GM12874 (cell line): Measurements from ENCODE around the gene VLDLR.

Source experiments
- CTCF ChIP-seq: IDR thresholded peaks from 2 replicates; pipeline ENCODE4 v1.5.1; 2011; ENCODE audit warnings: low read depth, mild to moderate bottlenecking, control low read depth, low read length, moderate library complexity; ENCODE audit not compliant: insufficient read depth

The VLDLR gene

GRCh38 chr9:2663461-2664173 lies 42.0 kb downstream of the VLDLR start:
- no peak for TF ChIP-seq CTCF

GRCh38 chr9:2664174-2665065 lies 42.8 kb downstream of the VLDLR start:
- TF ChIP-seq CTCF = no peak

- TF ChIP-seq CTCF = no peak
Observed at GRCh38 chr9:2666569-2666968, 45.0 kb downstream of the VLDLR start.

- no peak for TF ChIP-seq CTCF
Observed at GRCh38 chr9:2673161-2673560, 51.6 kb downstream of the VLDLR start.

- no peak for TF ChIP-seq CTCF
Observed at GRCh38 chr9:2674141-2674824, 52.7 kb downstream of the VLDLR start.

GRCh38 chr9:2675834-2676233 lies 54.2 kb downstream of the VLDLR start:
- TF ChIP-seq CTCF = no peak

GRCh38 chr9:2676466-2676865 lies 54.9 kb downstream of the VLDLR start:
- no peak for TF ChIP-seq CTCF
